22Rv1 (cell line): ENCODE data around the gene CDAN1.

Experiments used
- CTCF ChIP-seq: fragments of 450-650 bp; IDR thresholded peaks from 2 replicates; pipeline ENCODE4 v1.5.1; 2017; ENCODE audit warnings: mild to moderate bottlenecking
- ZFX ChIP-seq: fragments of 450-650 bp; IDR thresholded peaks from 2 replicates; pipeline ENCODE4 v1.6.1; 2017; ENCODE audit warnings: antibody characterized with exemption, borderline replicate concordance

- no peak for TF ChIP-seq CTCF
- no peak for TF ChIP-seq ZFX
Observed at GRCh38 chr15:42733027-42733426, 3.9 kb downstream of the CDAN1 start.
